ENCODE results near the gene DLK1. TPM values are rescaled to one million over a fixed set of nuclear protein-coding genes. Genes with fewer than 3 reads are reported as not detected.

The DLK1 gene
- total RNA-seq, 1 donor from 2014 or later = 0.39 TPM

DNA sequence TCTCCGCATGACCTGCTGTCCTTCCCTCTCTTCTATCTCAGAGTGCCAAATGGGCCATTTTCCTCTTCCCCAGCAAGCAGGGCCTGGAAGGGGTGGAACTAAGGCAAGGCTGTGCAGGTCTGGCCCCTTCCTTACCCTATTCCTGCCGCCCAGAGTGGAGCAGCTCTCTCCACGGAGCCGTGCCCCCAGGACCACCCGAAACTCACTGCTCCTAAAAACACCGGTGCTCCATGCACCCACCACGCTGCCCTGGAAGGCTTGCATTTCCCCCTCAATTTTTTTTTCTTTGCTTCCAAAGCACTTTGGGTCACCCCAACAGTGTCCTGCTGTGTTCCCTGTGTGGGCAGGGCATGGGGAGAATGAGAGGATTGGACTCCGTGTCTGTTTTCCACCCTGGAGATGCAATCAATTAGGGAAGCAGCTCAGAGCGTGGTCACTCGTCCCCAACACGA is 50.7 kb downstream of the DLK1 start:
- no peak for DNase-seq (ENCODE audit: low spot score)

DNA sequence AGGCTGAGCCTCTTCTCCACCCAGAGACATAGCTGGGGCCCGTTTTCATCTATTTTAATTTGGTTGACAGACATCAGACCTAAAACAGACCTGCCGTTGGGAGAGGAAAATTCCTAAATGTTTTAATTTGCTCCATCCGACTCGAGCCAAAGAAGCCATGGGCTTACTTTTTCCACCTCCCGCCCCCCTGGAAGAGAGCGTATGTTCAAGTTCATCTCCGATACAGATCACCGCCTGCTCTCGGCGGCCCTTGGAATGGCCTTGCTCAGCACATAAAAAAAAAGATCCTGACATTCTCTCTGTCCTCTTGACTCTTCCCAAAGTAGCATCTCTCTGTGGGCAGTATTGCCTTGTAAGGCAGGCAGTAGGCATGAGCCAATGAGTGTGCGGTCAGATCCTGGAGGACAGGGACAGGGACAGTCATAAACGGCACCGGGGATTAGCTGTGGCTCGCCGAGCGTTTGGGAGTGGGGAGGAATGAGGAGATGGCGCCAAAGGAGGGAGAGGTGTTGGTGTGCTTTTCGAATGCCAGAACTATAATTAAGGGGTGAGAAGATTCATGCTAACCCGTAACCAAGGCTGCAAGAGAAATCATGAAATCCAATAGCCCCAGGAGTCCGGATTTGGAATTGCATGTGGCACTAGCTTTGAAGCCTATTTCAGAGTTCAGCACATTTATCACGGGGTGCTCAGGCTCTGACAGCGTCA is 51.3 kb downstream of the DLK1 start:
- no peak for DNase-seq (ENCODE audit: low spot score)

DNA sequence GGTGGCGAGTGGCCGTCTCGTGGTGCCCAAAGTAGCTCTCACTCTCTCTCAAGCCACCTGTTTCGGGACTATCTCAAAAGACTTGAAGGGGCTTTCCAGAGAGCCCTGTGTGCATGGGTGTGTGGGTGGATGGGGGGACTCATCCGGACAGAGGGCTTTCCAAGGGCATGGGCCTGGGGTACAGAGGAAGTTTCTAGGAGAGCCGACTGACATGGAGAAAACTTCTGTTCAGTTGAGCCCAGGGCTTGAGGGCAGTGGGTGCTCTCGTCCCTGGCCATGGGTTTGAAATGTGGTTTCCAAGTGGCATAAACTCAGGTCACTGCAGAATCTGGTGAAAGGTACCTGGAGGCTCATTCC is 51.8 kb downstream of the DLK1 start:
- no peak for DNase-seq (ENCODE audit: low spot score)

GRCh38 chr14:100778951-100779690 is 52.4 kb downstream of the DLK1 start:
- DNase-seq (ENCODE audit: low spot score) = no peak

- no peak for DNase-seq (ENCODE audit: low spot score)
These were observed 53.0 kb downstream of the DLK1 start for GRCh38 chr14:100779691-100780080.

GRCh38 chr14:100780246-100780645 is 53.6 kb downstream of the DLK1 start:
- no peak for DNase-seq (ENCODE audit: low spot score)

DNA sequence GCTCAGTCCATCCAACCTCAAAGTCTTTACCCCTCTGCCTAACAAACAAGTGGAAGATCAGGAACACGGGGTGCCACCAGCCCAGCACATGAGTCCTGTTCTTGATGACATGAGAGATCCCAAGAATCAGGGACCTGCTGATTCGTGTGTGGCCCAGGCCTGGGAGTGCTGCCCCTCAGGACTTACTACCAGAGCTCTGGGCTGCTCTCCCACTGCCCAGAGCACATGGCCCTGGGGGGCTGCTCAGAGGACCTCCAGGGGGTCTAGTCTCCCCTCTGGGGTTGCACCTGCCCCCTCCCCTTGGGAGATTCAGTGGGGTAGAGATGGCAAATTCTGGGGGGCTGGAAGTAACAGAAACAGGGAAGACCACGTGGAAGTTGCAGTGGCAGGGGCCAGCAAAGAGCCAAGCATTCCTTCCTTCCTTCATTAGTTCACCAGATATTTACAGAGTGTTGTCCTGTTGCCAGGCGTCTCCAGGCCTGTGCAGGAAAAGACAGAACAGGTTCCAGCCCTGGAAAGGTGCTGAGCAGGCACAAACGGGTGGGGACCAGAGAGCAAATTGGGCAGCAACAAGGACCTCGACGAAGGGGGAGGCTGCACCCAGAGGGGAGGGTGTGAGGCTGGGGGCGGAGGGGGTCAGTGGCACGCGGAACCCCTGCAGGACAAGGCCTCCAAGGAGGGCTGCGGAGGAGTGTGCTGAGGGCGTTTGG is 54.1 kb downstream of the DLK1 start:
- DNase-seq (ENCODE audit: low spot score) = no peak

DNA sequence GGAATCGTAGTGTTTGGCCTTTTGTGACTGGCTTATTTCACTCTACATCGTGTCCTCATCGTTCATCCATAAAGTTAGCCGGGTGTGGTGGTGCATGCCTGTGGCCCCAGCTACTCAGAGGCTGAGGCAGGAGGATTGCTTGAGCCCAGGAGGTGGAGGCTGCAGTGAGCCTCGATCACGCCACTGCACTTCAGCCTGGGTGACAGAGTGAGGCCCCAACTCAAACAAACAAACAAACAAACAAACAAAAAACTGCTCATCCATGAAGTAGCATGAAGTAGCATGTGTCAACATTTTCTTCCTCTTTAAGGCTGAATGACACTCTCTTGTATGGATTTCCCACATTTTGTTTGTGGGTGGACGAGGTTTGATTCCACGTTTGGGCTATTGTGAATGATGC is 55.3 kb downstream of the DLK1 start:
- no peak for DNase-seq (ENCODE audit: low spot score)

GRCh38 chr14:100782516-100783320 is 56.0 kb downstream of the DLK1 start:
- DNase-seq (ENCODE audit: low spot score) = no peak

DNA sequence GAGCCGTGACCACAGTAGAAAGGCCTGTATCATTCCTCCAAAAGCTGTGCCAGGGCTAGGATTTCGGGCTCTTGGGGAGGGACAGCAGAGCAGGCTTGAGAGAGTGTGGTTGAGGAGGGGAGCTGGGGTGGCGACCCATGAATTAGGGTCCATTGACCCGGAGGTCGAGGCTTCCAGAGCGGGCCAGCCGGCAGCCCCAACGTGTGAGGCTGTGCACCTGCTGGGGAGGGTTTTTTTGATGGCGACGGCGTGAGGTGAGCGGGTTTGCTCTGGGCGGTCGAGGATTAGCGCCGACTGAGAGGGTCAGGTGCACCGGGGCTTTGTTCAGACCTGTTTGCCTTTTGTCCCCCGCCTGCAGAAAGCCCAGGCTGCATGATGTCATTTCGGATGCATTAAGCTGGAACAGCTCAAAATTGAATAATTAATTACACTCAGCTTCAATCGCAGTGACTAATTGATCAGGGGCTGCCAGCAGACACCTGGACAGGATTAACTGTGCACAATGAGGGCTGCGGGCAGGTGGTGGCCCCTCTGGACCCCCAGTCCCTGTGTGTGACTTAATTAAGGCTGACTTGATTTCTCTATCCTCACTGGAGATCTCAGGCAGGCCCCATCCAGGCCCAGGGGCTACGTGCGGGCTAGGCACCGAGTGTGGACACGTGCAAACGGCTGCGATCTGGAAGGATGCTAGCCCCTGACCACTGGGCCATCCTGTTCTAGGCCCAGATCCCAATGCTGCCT is 57.1 kb downstream of the DLK1 start:
- no peak for DNase-seq (ENCODE audit: low spot score)

DNA sequence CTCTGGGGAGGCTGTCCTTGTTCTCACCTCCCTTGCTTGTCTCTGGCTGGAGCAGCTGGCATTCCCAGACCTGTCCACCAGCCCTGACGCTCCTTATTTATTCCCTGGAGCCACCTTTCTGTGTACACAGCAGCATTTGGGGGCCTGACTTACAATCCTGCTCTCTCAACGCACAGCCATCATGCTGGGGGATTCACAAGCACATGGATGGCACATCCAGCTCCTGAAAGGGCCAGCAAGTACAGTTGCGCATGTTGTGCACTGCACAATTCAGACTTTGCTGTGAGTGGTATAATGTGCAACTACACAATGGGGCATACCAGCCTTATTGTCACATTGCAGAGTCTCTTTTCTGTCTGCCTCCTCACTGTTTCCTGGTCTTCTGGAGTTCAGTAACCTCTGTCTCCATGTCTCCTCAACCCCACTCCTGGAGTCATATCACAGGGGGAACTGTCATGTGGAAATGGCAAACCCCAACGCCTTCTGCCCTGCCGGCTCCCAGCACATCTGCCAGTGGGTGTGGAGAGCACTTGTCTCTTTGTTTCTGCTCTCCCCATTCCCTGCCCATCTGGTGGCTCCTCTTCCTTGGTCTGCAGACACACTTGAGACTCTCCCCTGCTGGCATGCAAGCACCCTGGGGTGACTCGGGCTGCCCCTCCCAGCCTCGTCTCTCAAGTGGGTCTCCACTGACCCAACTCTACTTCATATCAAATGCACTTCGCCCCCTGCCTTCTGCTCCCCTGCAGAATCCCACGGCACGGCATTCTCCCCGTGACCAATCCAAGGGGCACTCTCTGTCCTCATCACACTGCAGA is 58.0 kb downstream of the DLK1 start:
- DNase-seq (ENCODE audit: low spot score) = no peak

DNA sequence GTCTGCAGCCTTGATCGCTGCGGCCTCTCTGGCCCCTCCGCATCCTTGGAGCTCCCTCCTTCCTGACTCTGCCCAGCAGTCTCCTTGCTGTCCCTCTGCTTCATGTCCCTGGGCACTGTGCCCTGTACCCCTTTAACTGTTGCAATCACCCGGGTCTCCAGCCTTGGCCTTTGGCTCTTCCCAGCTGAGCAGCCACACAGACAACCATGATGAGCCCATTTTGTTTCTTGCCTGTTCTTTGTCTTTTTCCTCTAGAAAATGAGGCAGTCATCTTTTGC is 58.6 kb downstream of the DLK1 start:
- no peak for DNase-seq (ENCODE audit: low spot score)

DNA sequence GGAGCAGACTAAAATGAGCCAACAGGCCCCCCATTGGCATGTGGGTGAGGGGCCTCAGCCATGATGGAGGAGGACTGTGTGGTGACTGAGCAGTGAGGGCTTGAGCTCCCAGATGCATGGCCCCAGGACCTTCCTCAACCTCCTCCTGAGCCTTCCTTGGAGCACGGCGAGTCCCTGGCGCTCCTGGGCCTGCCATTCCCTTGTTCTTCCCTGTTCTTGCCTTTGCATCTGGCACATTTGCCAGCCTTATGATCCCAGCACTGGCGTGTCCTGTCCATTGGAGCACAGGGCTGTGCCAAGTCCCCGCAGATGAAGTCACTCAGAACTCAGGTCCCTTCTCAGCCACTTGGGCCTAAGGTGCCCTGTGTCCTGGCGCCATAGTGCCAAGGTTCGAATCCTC is 58.9 kb downstream of the DLK1 start:
- no peak for DNase-seq (ENCODE audit: low spot score)

GRCh38 chr14:100786131-100786530 is 59.4 kb downstream of the DLK1 start:
- DNase-seq (ENCODE audit: low spot score) = no peak

DNA sequence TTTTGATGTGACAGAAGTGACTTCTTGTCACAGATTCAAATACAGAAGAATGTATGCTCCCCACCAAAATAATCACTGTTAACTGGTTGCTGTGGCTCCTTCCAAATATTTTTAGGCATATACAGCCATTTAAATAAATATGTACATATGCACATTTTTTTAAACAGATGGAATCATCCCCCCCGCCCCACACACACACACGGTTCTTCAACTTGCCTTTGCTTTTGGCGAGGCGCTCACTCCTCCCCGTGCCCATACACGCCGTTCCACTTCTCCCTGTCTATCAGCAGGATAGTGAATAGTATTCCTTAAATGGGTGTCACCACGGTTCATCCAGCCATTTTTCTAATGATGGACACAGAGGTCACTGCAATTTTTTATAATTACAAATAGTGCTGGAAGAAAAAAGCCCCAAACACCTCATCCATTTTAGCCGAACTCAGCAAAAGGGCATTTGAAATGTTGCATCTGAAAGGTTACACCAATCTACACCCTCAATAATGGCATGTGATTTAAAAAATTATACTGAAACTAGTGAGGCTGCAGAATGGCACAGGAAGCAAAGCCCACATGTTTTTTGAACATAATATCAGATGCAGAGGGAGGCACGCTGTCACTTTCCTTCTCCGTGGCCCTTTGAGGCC is 60.0 kb downstream of the DLK1 start:
- no peak for DNase-seq (ENCODE audit: low spot score)

DNA sequence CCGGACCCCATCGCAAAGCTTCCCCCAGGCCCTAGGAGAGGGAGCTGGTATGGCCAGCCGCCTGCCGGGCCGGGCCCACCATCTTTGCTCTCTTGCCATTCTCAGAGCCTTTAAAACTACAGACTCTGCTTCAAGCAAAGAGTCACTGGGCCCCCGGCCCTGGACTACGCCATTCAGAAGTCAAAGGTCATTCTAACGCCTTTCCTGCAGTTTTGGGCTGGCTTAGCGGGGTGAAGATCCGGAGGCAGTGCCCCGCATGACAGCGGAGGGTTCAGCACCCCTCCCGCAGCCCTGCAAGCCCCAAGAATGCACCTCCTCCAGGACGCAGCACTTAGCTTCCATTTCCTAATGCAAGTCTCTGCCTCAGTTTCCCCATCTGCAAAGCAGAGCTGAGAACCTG is 61.0 kb downstream of the DLK1 start:
- no peak for DNase-seq (ENCODE audit: low spot score)

All from ureter (tissue), 1 donor.